CD1c-positive myeloid dendritic cell (primary cell): ENCODE data around the gene ACYP2.
"Not testable (repeated sequence)": the region's sequence is repeated elsewhere in the genome, so short reads cannot be mapped to it uniquely, and the experiment has no call there.

Experiments
- DNase-seq: peaks from one replicate; pipeline ENCODE4 v3.0.0-alpha.2; 2016; ENCODE audit errors: extremely low spot score

The ACYP2 gene

GRCh38 chr2:54226260-54226659, 110.8 kb downstream of the ACYP2 start:
- no peak for DNase-seq

- DNase-seq = no peak
Observed at GRCh38 chr2:54227798-54228197, 112.4 kb downstream of the ACYP2 start.

DNA sequence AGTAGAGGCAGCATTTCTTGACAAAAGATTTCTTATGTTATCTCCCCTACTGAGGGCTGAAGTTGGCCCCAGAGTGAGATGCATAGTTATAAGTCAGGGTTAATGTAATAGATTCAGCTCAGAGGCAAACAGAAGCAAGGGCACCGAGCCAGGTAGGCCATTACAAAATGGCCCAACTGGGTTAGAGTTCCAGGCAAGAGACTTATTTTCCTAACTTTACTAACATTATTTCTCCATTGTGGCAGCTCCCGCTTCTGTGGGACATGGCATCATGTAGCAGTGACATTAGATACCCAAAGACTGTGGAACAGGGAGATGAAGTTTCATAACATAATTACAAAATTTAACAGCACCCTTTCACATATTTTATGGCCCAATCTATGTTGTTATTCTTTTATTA, 113.5 kb downstream of the ACYP2 start:
- no peak for DNase-seq

- no peak for DNase-seq
Observed at GRCh38 chr2:54233832-54234649, 118.6 kb downstream of the ACYP2 start.

DNA sequence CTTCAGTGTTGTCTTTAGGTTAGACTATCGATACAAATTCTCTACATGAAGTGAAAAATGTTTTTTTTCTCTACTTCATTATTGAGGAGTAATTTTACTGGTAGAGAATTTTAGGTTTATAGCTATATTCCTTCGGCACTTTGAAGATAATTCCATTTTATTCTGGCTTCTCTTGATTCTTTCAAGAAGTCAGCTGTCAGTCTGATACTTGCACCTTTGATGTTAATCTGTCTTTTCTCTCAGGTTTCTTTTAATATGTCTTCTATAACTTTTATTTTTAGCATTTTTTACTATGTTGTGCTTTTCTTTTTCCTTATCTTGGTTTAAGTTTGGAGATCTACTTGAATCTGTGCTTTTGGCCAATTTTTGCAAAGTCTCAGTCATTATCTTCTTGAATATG, 122.0 kb downstream of the ACYP2 start:
- no peak for DNase-seq

DNA sequence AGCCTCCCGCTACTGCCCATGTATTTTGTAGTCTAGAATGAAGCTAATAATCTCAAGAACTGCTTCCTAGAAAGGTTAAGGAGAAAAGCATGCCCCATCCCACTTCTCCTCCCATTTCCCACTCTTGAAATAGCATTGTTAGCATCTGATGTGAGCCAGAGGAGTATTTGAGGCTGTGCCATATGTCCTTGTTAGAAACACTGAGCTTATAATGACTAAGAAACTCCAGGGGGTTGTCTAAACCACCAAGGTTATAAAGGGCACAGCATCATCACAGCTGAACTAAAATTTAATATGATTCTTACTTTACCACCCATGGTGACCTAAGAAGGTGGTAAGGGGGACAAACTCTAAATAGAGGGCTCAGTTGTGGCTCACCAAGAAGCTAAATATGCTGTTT, 124.0 kb downstream of the ACYP2 start:
- DNase-seq = no peak

DNA sequence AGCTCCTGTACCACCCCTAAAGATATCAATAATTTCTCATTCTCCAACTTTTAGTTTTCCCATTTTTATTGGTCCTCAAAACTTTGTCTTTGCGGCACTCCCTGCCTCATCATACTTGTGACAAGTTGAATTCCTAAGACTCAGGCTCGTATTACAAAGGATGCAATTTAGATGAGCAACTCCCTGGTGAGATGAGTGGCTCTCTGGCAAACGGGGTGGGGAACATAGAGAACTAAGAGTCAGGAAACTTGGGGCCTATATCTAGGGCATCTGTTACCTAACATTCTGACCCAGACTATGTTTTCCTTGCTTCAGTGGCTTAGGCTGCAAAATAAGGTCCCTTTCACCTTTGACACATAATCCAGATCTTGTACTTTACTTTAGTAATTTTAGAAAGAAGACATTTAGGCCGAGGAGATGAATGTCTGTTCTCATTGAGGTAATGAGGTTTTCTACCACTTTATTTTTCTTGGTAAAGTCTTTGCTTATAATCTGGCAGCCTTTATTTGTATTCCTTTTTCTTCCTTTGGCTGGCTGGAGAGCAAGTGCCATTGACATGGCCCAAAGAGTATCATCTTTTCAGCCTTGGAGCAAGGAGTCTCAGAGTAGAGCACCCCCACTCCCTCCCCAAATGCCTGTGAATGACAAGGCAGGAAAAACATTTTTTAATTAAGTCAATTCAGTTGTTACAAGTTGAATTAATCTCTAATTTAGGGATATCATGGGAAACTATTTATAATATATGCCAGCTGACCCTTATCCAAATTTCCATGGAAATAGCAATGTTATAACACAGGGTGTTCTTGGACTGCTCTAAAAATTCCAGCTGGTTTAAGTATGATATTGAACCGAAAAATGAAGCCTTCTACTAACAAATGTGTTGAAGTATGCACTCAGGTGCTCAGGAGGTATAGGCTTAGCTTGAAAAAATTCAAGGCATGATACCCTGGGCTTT, 125.4 kb downstream of the ACYP2 start:
- DNase-seq = no peak

- no peak for DNase-seq
Observed at GRCh38 chr2:54247115-54247514, 131.7 kb downstream of the ACYP2 start.

- no peak for DNase-seq
Observed at GRCh38 chr2:54249629-54250028, 134.2 kb downstream of the ACYP2 start.

DNA sequence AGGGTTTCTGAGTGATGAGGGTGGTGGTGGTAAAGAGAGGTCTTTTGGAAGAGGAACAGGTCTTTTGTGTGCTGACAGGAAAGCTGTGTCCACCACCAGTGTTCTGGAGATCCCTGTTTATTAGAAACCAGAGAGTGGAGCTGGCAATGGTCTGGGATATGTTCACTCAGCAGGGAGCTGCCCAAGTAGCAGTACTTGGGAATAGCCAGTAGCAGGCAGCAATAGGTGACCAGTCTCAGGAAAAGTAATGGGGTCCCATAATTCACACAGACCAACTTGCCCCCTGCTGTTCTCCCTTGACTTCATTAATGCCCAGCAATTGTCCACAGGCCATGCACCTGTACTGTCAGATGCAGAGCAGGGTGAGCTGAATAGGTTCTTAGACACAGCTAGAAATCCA, 138.8 kb downstream of the ACYP2 start:
- DNase-seq = no peak

GRCh38 chr2:54255230-54256090, 140.0 kb downstream of the ACYP2 start:
- no peak for DNase-seq

- no peak for DNase-seq
Observed at GRCh38 chr2:54256091-54256694, 140.8 kb downstream of the ACYP2 start, which contains the start of gene TSPYL6. TSPYL6 (minus strand) TSS chr2:54256229; CDS start chr2:54256151, 78 bp downstream.

GRCh38 chr2:54258166-54258565, 142.8 kb downstream of the ACYP2 start:
- no peak for DNase-seq

GRCh38 chr2:54259413-54260240, 144.2 kb downstream of the ACYP2 start:
- DNase-seq = no peak

GRCh38 chr2:54260241-54260595, 144.8 kb downstream of the ACYP2 start:
- DNase-seq = no peak

DNA sequence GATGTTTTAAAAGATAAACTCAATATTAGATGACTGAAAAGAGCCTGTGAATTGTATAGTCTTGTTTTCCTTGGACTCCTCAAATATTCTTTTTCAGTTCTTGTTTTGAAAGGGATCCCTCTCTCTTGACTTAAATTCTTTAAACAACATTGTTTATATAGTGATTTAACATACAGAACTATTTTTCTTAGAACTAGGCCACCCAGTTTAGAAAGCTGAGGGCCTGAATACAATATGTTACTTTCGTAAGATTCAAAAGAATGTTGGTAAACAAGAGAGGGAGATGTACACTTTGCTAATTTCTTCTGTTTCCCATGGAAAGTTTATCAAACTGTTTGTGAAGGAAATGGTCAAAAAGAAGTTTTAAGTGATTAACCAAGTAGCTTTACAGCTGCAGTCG, 146.1 kb downstream of the ACYP2 start:
- DNase-seq = no peak

DNA sequence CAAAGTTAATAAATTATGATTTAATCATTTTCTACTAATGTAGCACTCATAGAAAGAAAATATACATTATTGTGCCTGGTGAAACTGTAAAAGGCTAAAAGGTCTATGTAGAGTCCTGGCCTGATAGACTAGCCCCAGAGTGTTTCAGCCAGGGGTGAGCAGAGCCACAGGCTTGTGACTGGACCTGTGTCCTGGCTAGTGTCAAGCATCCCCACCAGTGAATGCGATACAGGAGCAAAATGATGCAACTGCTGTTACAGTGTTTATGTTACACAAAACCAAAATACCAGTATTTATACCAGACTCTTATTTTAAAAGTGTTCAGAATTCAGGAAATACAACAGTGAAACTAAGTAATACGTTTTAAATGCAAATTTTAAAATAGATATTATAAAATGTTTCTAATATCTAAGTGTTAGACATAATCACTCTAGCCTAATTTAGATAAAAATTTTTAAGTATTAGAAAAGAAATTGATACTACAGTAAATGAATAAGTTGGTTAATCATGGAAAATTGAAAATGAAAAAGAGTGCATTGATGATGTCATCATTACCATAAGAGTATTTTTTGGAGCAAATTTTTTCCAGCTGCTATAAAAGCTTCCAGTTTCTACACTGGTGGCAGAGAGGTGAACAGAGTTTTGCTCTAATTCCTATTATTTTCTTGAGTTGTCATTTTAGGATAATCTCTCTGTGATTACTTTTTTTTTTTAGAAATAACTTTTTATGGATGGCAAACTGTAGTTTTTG, 146.8 kb downstream of the ACYP2 start:
- DNase-seq = no peak

- not testable (repeated sequence) for DNase-seq
Observed at GRCh38 chr2:54265081-54265480, 149.7 kb downstream of the ACYP2 start.

DNA sequence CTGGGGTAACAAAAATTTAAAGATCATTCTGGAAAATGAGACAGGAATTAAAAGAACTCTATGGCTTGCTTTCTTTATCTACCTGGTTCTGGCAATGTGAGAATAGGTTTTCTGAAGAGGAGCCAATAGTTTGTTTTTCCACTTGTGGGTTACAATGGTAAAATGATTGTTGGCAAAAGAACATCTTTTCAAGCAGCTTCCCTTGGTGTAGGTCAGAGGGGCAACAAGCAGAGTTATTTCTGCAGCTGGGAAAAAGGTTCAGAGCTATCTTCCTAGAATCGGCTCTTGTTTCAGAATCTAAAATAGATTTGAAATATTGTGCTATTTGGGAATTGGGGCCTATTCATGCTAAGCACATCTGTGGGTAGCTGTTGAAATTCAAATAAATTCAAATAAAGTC, 152.2 kb downstream of the ACYP2 start:
- DNase-seq = no peak

DNA sequence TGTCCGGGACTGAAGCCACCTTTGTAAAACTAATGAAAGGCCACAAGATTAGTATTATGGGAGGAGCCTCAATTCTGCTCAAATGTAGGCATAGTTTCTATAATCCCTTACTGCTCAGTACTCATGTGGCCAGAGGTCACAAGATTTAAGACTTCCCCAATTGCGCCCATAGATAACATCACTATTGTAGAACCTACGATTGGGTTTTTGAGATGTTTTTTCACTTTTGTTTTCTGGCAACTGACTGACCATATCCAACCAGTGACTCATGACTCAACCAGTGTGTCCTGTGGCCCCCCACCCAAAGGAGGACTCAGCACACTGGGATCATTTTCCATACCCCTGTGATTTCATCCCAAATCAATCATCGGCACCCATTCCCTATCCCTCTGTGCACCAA, 155.8 kb downstream of the ACYP2 start:
- DNase-seq = no peak
